Sigmoid colon (tissue), 4 donors: ENCODE data around the gene HOXA1.

Source experiments
- POLR2AphosphoS5 ChIP-seq, 4 donors: sonication (generic); formaldehyde crosslinking; IDR thresholded peaks; one replicate each; pipeline ENCODE4 v1.6.1; 2017; ENCODE audit warnings: antibody characterized with exemption in 4 of 4
- TF ChIP-seq, protein P1 (sequence below), 4 experiments: fragments of 450-650 bp in 3 of 4; fragments of 200-600 bp in 1 of 4; IDR thresholded peaks; one replicate each; pipeline ENCODE4 v1.5.1; 2016 to 2019; ENCODE audit warnings: antibody characterized with exemption in 4 of 4, mild to moderate bottlenecking in 3 of 4, moderate library complexity in 2 of 4

DNA sequence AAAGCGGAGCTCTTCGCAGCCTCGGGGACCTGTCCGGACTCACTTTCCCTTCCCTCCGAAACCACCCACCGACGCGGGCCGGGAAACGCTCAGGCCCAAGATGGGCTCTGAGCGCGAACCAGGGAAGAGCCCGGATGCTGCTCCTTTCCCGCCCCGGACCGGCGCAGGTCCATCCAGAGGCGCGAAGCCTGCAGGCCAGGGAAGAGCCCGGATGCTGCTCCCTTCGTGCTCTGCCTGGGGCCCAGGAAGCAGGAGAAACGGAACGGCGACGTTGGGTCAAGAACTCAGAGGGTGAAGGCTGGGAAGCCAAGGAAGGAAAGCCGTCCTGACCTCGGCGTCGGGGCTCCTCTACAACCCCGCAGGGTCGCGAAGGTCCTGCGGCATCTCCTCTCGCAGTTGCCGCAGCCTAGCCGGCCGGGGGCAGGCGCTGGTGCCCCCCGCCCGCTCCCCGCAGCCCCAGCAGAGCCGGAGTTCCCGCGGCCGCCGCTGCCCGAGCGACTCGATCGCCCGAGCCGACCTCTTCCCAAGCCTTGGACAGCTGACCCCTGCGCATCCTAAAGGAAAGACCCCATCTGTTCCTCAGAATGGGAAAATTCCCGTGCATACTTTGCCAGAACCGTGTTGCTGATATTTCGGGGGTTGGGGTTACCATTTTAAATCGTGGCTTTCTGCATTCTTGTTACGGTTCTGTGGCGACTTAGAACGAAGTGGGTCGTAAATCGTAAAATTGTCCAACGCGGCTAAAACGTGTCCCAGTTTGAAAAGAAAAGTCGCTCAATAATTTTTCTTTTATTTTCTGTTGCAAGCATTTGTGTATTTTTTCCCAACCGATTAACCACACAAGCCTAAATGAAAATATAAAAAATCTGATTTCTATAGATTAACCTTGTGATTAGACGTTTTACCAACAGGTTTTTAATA is 7.5 kb downstream of the HOXA1 start:
- TF ChIP-seq, protein P1, sequence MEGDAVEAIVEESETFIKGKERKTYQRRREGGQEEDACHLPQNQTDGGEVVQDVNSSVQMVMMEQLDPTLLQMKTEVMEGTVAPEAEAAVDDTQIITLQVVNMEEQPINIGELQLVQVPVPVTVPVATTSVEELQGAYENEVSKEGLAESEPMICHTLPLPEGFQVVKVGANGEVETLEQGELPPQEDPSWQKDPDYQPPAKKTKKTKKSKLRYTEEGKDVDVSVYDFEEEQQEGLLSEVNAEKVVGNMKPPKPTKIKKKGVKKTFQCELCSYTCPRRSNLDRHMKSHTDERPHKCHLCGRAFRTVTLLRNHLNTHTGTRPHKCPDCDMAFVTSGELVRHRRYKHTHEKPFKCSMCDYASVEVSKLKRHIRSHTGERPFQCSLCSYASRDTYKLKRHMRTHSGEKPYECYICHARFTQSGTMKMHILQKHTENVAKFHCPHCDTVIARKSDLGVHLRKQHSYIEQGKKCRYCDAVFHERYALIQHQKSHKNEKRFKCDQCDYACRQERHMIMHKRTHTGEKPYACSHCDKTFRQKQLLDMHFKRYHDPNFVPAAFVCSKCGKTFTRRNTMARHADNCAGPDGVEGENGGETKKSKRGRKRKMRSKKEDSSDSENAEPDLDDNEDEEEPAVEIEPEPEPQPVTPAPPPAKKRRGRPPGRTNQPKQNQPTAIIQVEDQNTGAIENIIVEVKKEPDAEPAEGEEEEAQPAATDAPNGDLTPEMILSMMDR (IDR thresholded peaks at IDR 0.05): no peak
- no peak for TF ChIP-seq POLR2AphosphoS5 (IDR thresholded peaks at IDR 0.05)
